Caco-2 (cell line): Measurements from ENCODE around the gene ZNF777. TPM values are rescaled to one million over a fixed set of nuclear protein-coding genes. Genes with fewer than 3 reads are reported as not detected.
"Not testable (repeated sequence)": the region's sequence is repeated elsewhere in the genome, so short reads cannot be mapped to it uniquely, and the experiment has no call there.

Source experiments
- BruUV-seq: library from RNA; stranded (reverse); fragments of 400-500 nt; replicated peaks from 2 replicates; lab custom pipeline; 2021; lab: Mats Ljungman, UMichigan
- CTCF ChIA-PET: fragments of 300-600 bp; sonication (Branson Sonifier 250); formaldehyde crosslinking; loops from one replicate; lab custom pipeline; 2022; ENCODE audit warnings: antibody characterized with exemption; lab: Charles Lee
- POLR2A ChIA-PET: fragments of 300-600 bp; sonication (Branson Sonifier 250); formaldehyde crosslinking; loops from one replicate; lab custom pipeline; 2022; ENCODE audit warnings: antibody characterized with exemption; lab: Charles Lee
- DNase-seq, 2 experiments: peaks; one replicate each; pipeline versions ENCODE4 v3.0.0 to v3.0.0-alpha.2; 2020 to 2022
- H3K27me3 ChIP-seq: replicated peaks from 2 replicates; pipeline ENCODE4 v1.6.0; 2011; ENCODE audit warnings: low read length; ENCODE audit not compliant: control insufficient read depth, insufficient read depth
- H3K36me3 ChIP-seq: 2 replicates; pipeline ENCODE4 v1.5.1; 2011; ENCODE audit warnings: low read length; ENCODE audit not compliant: control insufficient read depth, insufficient read depth
- H3K4me1 ChIP-seq: fragments of 250-450 bp; sonication (Bioruptor Pico); 2 replicates; pipeline ENCODE4 v1.5.1; 2020; ENCODE audit warnings: mild to moderate bottlenecking
- H3K4me3 ChIP-seq: 2 replicates; pipeline ENCODE4 v1.5.1; 2011; ENCODE audit warnings: low read depth, mild to moderate bottlenecking, control low read depth, low read length
- H3K9me3 ChIP-seq: fragments of 250-450 bp; sonication (Bioruptor Pico); 2 replicates; pipeline ENCODE4 v1.5.1; 2020; ENCODE audit warnings: mild to moderate bottlenecking, moderate library complexity
- H3K27ac Mint-ChIP-seq: one replicate; pipeline ENCODE4 v1.8.0; 2022; ENCODE audit warnings: mixed read lengths; ENCODE audit not compliant: unreplicated experiment
- H3K27me3 Mint-ChIP-seq: one replicate; pipeline ENCODE4 v1.8.0; 2022; ENCODE audit warnings: mixed read lengths; ENCODE audit not compliant: insufficient read depth, unreplicated experiment
- H3K36me3 Mint-ChIP-seq: one replicate; pipeline ENCODE4 v1.8.0; 2022; ENCODE audit warnings: mild to moderate bottlenecking, mixed read lengths; ENCODE audit not compliant: insufficient read depth, unreplicated experiment
- H3K4me1 Mint-ChIP-seq: one replicate; pipeline ENCODE4 v1.8.0; 2022; ENCODE audit warnings: low read depth, mixed read lengths; ENCODE audit not compliant: unreplicated experiment
- H3K4me3 Mint-ChIP-seq: one replicate; pipeline ENCODE4 v1.8.0; 2022; ENCODE audit warnings: mild to moderate bottlenecking, moderate library complexity, mixed read lengths; ENCODE audit not compliant: unreplicated experiment
- H3K9me3 Mint-ChIP-seq: one replicate; pipeline ENCODE4 v1.8.0; 2022; ENCODE audit warnings: mixed read lengths; ENCODE audit not compliant: unreplicated experiment
- intact Hi-C: fragments of 100-400 bp; cut with micrococcal nuclease; formaldehyde crosslinking; loops from one replicate; pipeline ENCODE4 v1.10.0; 2022; ENCODE audit not compliant: unreplicated experiment
- total RNA-seq: library from RNA; stranded (reverse); gene quantifications from 2 replicates; pipeline ENCODE4 v1.2.3, GENCODE V29; 2022
- TF ChIP-seq, protein P1 (sequence below), 2 experiments: fragments of 200-600 bp in 1 of 2; IDR thresholded peaks; 1 replicate in 1 of 2; 2 replicates in 1 of 2; pipeline versions ENCODE4 v1.5.1 to v1.8.0; 2011 to 2022; ENCODE audit warnings: antibody characterized with exemption in 1 of 2, control low read depth in 1 of 2, inconsistent platforms in 1 of 2, low read depth in 1 of 2, low read length in 1 of 2, mild to moderate bottlenecking in 1 of 2, moderate library complexity in 1 of 2; ENCODE audit not compliant: insufficient read depth in 1 of 2, severe bottlenecking in 1 of 2, unreplicated experiment in 1 of 2

ZNF777 gene
- total RNA-seq, 1 experiment from 2014 or later: 22.7 TPM

DNA sequence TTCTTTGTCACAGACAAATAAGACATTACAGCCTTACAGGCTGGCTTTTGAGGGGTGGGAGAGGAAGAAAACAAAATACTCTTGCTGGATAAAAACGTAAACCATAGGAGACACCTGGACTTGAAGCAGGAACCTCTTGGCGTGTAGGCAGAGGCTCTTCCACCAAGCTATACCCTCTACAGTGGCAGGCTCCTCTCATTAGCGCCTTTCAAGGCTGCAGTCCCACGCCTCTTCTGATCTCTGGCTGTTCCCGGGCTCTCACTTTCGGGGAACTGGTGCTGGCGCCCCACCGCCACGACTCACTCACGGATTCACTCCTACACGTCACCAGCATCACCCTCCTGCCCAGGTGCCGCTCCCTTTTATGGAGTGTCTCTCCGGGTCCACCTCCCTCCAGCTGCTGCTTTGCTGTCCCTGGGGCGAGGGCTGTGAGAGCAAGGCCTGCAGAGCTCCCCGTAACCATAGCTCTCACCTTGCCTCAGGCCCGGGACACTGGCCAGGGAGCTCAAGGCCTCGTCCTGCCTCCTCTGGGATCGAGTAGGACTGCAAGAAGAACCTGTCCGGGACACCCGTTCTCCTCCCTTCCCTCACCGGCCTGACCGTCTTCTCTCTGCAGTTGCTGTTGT, 62.6 kb downstream of the ZNF777 start:
- no peaks in the 10 kb centered on the region; the same call in 1 of the 2 replicates for H3K27me3 ChIP-seq
- no peak for DNase-seq
- Mint-ChIP-seq H3K27ac (no peak overlapping the region), H3K36me3 (no peaks in the 10 kb centered on the region), H3K9me3 (peaks cover 6% of the 10 kb centered on the region), H3K4me3 (no peak overlapping the region), H3K4me1 (no peaks in the 10 kb centered on the region), H3K27me3 (peaks cover 10% of the 10 kb centered on the region)
- H3K36me3 ChIP-seq: no peaks in the 10 kb centered on the region
- ChIA-PET CTCF (no interaction called here), POLR2A (no interaction called here)
- TF ChIP-seq, protein P1, sequence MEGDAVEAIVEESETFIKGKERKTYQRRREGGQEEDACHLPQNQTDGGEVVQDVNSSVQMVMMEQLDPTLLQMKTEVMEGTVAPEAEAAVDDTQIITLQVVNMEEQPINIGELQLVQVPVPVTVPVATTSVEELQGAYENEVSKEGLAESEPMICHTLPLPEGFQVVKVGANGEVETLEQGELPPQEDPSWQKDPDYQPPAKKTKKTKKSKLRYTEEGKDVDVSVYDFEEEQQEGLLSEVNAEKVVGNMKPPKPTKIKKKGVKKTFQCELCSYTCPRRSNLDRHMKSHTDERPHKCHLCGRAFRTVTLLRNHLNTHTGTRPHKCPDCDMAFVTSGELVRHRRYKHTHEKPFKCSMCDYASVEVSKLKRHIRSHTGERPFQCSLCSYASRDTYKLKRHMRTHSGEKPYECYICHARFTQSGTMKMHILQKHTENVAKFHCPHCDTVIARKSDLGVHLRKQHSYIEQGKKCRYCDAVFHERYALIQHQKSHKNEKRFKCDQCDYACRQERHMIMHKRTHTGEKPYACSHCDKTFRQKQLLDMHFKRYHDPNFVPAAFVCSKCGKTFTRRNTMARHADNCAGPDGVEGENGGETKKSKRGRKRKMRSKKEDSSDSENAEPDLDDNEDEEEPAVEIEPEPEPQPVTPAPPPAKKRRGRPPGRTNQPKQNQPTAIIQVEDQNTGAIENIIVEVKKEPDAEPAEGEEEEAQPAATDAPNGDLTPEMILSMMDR (IDR thresholded peaks at IDR 0.05; ENCODE audit: insufficient read depth in 1 of 2, low read depth in 1 of 2, low read length in 1 of 2, severe bottlenecking in 1 of 2, unreplicated experiment in 1 of 2): no peak
- H3K9me3 ChIP-seq: no peaks in the 10 kb centered on the region
- intact Hi-C loops: no loop called here
- H3K4me1 ChIP-seq: no peaks in the 10 kb centered on the region
- no peak overlapping the region for H3K4me3 ChIP-seq
- BruUV-seq: no TSS peak

DNA sequence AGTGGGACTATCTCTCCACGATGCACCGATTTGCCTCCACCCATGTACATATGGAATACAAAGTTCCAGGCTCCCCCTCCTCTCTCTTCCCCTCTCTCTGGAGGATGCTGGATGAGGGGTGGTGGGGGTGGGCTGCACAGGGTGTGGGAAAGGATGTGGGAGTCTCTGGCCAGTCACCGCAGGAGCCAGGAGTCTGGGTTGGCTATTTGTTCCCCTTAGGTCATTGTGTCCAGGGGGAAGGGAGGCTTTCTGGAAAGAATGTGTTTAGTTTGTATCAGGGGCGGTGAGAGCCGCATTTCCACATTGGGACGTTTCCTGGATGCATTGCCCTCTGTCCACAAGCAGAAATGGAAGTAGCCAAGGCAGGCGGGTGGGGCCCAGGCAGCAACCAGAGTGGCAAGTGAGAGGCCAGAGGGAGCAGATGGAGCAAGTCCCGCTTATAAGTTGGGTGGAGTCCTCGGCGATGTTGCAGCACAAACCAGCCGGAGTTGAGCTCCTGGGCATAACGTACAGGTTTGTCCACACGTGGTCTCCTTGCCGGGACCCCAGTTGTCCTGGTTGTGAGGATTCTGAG, 63.3 kb downstream of the ZNF777 start:
- Mint-ChIP-seq H3K4me3 (no peak overlapping the region), H3K27me3 (peaks cover 10% of the 10 kb centered on the region), H3K4me1 (no peaks in the 10 kb centered on the region), H3K9me3 (peaks cover 6% of the 10 kb centered on the region), H3K27ac (no peak overlapping the region), H3K36me3 (no peaks in the 10 kb centered on the region)
- intact Hi-C loops: no loop called here
- TF ChIP-seq, protein P1 (IDR thresholded peaks at IDR 0.05; ENCODE audit: insufficient read depth in 1 of 2, low read depth in 1 of 2, low read length in 1 of 2, severe bottlenecking in 1 of 2, unreplicated experiment in 1 of 2): no peak
- DNase-seq: no peak
- H3K4me1 ChIP-seq: no peaks in the 10 kb centered on the region
- H3K27me3 ChIP-seq: no peaks in the 10 kb centered on the region; the same call in 1 of the 2 replicates
- no peaks in the 10 kb centered on the region for H3K36me3 ChIP-seq
- BruUV-seq: no TSS peak
- no peaks in the 10 kb centered on the region for H3K9me3 ChIP-seq
- POLR2A ChIA-PET: no interaction called here
- CTCF ChIA-PET: no interaction called here
- H3K4me3 ChIP-seq: no peak overlapping the region

DNA sequence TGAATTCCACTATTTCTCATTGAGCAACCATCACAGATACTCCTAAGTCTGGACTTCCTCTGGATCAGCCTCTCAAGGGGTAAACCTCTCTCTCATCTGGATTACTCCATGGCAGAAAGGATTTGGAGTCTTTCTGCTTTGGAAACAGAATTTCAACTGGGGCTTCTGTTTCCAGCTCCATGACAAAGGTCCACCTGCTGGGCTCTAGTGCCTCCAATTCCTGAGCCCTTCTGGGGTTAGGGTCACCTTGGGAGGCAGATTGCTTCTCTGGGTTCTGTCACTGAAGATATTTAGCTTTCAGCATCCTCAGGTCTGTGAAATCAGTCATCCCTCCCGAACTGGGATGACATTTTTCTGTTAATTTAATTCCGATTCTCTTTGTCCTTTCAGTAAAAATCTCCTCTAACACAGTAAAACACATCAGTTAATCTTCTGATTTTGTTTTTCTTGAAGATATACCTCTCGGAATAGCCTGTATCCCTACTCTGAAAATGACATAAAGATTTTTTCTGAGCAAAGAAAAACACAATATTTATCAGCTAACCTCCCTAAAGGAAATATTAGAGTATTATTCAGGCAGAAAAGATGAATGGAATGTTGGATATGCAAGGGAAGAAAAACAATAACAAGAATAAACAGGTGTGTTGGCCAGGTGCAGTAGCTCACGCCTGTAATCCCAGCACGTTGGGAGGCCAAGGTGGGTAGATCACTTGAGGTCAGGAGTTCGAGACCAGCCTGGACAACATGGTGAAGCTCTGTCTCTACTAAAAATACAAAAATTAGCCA, 72.1 kb downstream of the ZNF777 start:
- not testable (repeated sequence) for H3K4me1 ChIP-seq, H3K27ac Mint-ChIP-seq, H3K4me1 Mint-ChIP-seq

DNA sequence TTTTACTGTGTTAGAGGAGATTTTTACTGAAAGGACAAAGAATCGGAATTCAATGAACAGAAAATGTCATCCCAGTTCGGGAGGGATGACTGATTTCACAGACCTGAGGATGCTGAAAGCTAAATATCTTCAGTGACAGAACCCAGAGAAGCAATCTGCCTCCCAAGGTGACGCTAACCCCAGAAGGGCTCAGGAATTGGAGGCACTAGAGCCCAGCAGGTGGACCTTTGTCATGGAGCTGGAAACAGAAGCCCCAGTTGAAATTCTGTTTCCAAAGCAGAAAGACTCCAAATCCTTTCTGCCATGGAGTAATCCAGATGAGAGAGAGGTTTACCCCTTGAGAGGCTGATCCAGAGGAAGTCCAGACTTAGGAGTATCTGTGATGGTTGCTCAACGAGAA, 74.3 kb downstream of the ZNF777 start:
- H3K9me3 Mint-ChIP-seq, H3K4me1 ChIP-seq, H3K27me3 Mint-ChIP-seq, BruUV-seq, CTCF ChIA-PET, H3K27me3 ChIP-seq, POLR2A ChIA-PET, H3K4me1 Mint-ChIP-seq, H3K27ac Mint-ChIP-seq, H3K4me3 ChIP-seq, H3K9me3 ChIP-seq, H3K36me3 Mint-ChIP-seq, H3K36me3 ChIP-seq, DNase-seq, H3K4me3 Mint-ChIP-seq, intact Hi-C loops: not testable (repeated sequence)

More for the DNA sequence above, 72.1 kb downstream of the ZNF777 start:
- H3K9me3 ChIP-seq, intact Hi-C loops, H3K27me3 ChIP-seq, BruUV-seq, DNase-seq, POLR2A ChIA-PET, H3K4me3 ChIP-seq, H3K36me3 ChIP-seq, H3K4me3 Mint-ChIP-seq, H3K9me3 Mint-ChIP-seq, CTCF ChIA-PET, H3K36me3 Mint-ChIP-seq, H3K27me3 Mint-ChIP-seq: not testable (repeated sequence)
